Loucy (cell line): ENCODE measurements around the gene KRT16.

Experiments
- H2AFZ ChIP-seq: fragments of 200-600 bp; sonication (generic); 2 replicates; pipeline ENCODE4 v1.6.0; 2016; ENCODE audit warnings: antibody characterized with exemption, mild to moderate bottlenecking, low read length, moderate library complexity
- H3F3A ChIP-seq: fragments of 200-600 bp; 2 replicates; pipeline ENCODE4 v1.6.0; 2016; ENCODE audit warnings: antibody characterized with exemption, low read depth, mild to moderate bottlenecking
- H3K27me3 ChIP-seq: fragments of 200-600 bp; sonication (generic); 2 replicates; pipeline ENCODE4 v1.6.1; 2014; ENCODE audit warnings: low read length, mild to moderate bottlenecking; ENCODE audit not compliant: insufficient read depth, poor library complexity, severe bottlenecking
- H3K36me3 ChIP-seq: fragments of 200-600 bp; sonication (generic); 2 replicates; pipeline ENCODE4 v1.6.1; 2016; ENCODE audit warnings: low read length; ENCODE audit not compliant: insufficient read depth
- H3K4me1 ChIP-seq: fragments of 200-600 bp; sonication (generic); 2 replicates; pipeline ENCODE4 v1.5.1; 2014; ENCODE audit warnings: low read length, mild to moderate bottlenecking; ENCODE audit not compliant: insufficient read depth, poor library complexity, severe bottlenecking
- H3K4me2 ChIP-seq: fragments of 200-600 bp; sonication (generic); 2 replicates; pipeline ENCODE4 v1.6.0; 2014; ENCODE audit warnings: antibody characterized with exemption, low read length, low read depth, mild to moderate bottlenecking; ENCODE audit not compliant: poor library complexity, severe bottlenecking
- H3K4me3 ChIP-seq: fragments of 200-600 bp; sonication (generic); 2 replicates; pipeline ENCODE4 v1.5.1; 2014; ENCODE audit warnings: low read length, mild to moderate bottlenecking, mixed read lengths; ENCODE audit not compliant: poor library complexity, severe bottlenecking
- H3K79me2 ChIP-seq: fragments of 200-600 bp; sonication (generic); 2 replicates; pipeline ENCODE4 v1.6.1; 2014; ENCODE audit warnings: low read length; ENCODE audit not compliant: insufficient read depth
- H3K9ac ChIP-seq: fragments of 200-600 bp; sonication (generic); 2 replicates; pipeline ENCODE4 v1.6.0; 2014; ENCODE audit warnings: mild to moderate bottlenecking, low read depth, low read length, moderate library complexity; ENCODE audit not compliant: poor library complexity, severe bottlenecking
- H3K9me2 ChIP-seq: fragments of 200-600 bp; sonication (generic); replicated peaks from 2 replicates; pipeline ENCODE4 v1.6.1; 2016; ENCODE audit warnings: low read depth, low read length, mixed read lengths
- H3K9me3 ChIP-seq: fragments of 200-600 bp; sonication (generic); 2 replicates; pipeline ENCODE4 v1.6.1; 2014; ENCODE audit warnings: mild to moderate bottlenecking, antibody characterized with exemption, low read length, low read depth; ENCODE audit not compliant: insufficient read depth
- H4K20me1 ChIP-seq: fragments of 200-600 bp; sonication (generic); 2 replicates; pipeline ENCODE4 v1.6.0; 2014; ENCODE audit warnings: antibody characterized with exemption, low read length, mild to moderate bottlenecking; ENCODE audit not compliant: insufficient read depth, poor library complexity, severe bottlenecking
- EZH2phosphoT487 ChIP-seq: fragments of 200-600 bp; IDR thresholded peaks from 2 replicates; pipeline ENCODE4 v1.6.1; 2018; ENCODE audit warnings: antibody characterized with exemption, mild to moderate bottlenecking, moderate library complexity, borderline replicate concordance
- TF ChIP-seq, protein P1 (sequence below): fragments of 200-600 bp; sonication (generic); conservative IDR thresholded peaks from 2 replicates; pipeline ENCODE4 v1.5.1; 2014; ENCODE audit warnings: mild to moderate bottlenecking, antibody characterized with exemption, low read length

The KRT16 gene

DNA sequence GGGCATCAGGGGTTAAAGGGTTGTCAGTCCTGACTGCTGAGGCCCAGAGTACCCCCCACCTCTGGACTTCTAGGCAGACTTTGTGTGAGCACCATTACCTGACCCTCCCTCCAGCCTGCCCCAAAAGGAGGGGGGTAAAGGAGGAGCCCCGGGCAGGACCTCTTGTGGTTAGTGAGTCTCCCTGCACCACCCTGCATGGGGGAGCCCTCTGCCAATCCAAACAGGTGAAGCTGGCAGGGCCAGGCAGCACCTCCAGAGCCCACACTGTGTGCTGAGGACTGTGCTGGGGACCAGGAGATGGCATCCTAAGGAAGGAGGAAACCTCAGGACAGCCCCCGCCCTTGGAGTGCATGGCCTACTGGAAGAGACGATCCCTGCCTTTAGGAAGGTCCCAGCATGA lies 23.3 kb downstream of the KRT16 start:
- Histone ChIP-seq H3K4me1 (no peaks in the 10 kb centered on the region), H3F3A (no peaks in the 10 kb centered on the region), H3K4me2 (no peak overlapping the region), H3K9me2 (no peaks in the 10 kb centered on the region), H3K27me3 (no peaks in the 10 kb centered on the region), H3K4me3 (no peak overlapping the region), H3K36me3 (no peaks in the 10 kb centered on the region), H3K9me3 (no peaks in the 10 kb centered on the region), H4K20me1 (no peaks in the 10 kb centered on the region), H3K79me2 (no peaks in the 10 kb centered on the region), H2AFZ (no peak overlapping the region), H3K9ac (no peak overlapping the region)
- TF ChIP-seq, protein P1, sequence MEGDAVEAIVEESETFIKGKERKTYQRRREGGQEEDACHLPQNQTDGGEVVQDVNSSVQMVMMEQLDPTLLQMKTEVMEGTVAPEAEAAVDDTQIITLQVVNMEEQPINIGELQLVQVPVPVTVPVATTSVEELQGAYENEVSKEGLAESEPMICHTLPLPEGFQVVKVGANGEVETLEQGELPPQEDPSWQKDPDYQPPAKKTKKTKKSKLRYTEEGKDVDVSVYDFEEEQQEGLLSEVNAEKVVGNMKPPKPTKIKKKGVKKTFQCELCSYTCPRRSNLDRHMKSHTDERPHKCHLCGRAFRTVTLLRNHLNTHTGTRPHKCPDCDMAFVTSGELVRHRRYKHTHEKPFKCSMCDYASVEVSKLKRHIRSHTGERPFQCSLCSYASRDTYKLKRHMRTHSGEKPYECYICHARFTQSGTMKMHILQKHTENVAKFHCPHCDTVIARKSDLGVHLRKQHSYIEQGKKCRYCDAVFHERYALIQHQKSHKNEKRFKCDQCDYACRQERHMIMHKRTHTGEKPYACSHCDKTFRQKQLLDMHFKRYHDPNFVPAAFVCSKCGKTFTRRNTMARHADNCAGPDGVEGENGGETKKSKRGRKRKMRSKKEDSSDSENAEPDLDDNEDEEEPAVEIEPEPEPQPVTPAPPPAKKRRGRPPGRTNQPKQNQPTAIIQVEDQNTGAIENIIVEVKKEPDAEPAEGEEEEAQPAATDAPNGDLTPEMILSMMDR: no peak
- no peak for TF ChIP-seq EZH2phosphoT487

DNA sequence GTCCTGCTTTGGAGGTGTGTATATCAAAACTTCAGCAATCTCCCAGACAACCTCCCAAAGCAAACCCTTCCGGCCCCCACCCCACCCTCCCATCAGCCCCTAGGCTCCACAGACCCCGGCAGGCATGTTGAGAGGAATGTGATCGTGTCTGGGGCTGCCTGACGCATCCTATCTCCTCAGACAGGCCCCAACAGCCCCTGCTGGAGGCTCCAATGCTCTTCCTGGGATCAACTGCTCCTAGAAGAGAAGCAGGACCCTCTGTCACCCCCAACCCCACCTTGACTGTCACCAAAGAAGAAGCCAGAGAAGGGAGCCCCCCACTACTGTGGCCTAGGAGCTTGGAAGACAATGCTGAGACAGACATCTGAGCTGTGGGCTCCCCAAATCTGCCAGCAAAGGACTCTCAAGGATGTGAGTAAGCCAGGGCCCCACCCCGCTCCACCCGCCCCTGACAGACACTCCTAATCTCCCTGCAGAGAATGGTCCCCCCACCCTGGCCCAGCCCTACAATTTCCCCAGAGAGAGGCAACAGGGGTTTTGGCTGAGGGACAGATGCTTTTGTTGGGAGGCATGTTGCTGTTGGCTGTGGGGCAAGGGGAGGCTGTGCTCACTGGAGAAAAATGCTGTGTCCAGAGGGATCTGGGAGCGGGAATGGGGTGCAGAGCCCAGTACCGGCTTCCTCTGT lies 24.3 kb downstream of the KRT16 start:
- no peaks in the 10 kb centered on the region for H3K9me2 ChIP-seq
- H3K9ac ChIP-seq: no peak overlapping the region
- no peaks in the 10 kb centered on the region for H3K79me2 ChIP-seq
- no peak overlapping the region for H2AFZ ChIP-seq
- H3F3A ChIP-seq: no peaks in the 10 kb centered on the region
- no peaks in the 10 kb centered on the region for H3K36me3 ChIP-seq
- TF ChIP-seq EZH2phosphoT487: no peak
- TF ChIP-seq, protein P1: no peak
- H3K27me3 ChIP-seq: no peaks in the 10 kb centered on the region
- no peaks in the 10 kb centered on the region for H4K20me1 ChIP-seq
- H3K4me2 ChIP-seq: no peak overlapping the region
- H3K9me3 ChIP-seq: no peaks in the 10 kb centered on the region
- H3K4me3 ChIP-seq: no peak overlapping the region
- no peaks in the 10 kb centered on the region for H3K4me1 ChIP-seq

DNA sequence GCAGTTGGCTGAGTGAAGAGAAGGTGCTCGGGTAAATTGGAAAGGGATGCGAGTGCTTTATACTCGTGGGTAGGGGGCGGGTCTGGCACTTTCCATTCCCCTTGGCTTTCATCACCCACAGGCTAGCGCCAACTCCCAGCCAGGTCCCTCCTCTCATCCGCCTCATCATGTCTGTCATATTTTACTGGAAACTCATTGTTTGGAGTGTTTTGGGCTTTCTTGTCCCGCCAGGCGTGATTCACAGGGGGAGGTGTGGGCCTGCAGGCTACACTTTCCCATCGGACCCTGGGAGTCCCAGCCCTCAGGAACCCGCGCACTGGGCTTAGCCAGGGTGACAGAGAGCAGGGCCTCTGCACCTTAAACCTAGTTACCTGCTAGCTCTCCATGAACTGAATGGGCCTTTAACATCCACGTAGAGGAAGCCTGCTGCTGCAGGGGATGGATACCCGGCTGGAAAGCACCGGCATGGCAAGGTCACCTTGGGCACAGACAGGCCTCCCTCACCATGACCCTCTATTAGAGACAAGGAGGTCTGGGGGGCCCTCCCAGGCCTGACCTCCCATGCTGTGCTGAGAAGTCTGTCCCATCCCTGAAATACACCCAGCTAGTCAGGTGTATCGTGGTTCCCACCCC lies 25.6 kb downstream of the KRT16 start, which contains the start of gene KRT14:
KRT14 (minus strand) TSS at position 33 of the 633 bp plus-strand sequence. CDS start 61 bp downstream, outside the sequence.
- H3K4me3 ChIP-seq: no peak within 1 kb of the TSS
- H3K9me2 ChIP-seq: no peaks in the 10 kb centered on the region
- H4K20me1 ChIP-seq: no peaks in the 10 kb centered on the region
- TF ChIP-seq EZH2phosphoT487: no peak
- TF ChIP-seq, protein P1: no peak
- no peak within 1 kb of the TSS for H3K9ac ChIP-seq
- no peak within 1 kb of the TSS for H2AFZ ChIP-seq
- no peak within 1 kb of the TSS for H3K4me2 ChIP-seq
- H3K9me3 ChIP-seq: no peaks in the 10 kb centered on the region
- no peaks in the 10 kb centered on the region for H3K4me1 ChIP-seq
- H3K36me3 ChIP-seq: no peaks in the 10 kb centered on the region
- H3K27me3 ChIP-seq: no peaks in the 10 kb centered on the region
- H3K79me2 ChIP-seq: no peaks in the 10 kb centered on the region
- no peaks in the 10 kb centered on the region for H3F3A ChIP-seq
